Stimulated activated CD8-positive, alpha-beta memory T cell treated with anti-CD3 and anti-CD28 coated beads, Interleukin-7, amount 100 ng/mL, for 4 hours (primary cell): Measurements from ENCODE around the gene LCN10.

Experiments
- DNase-seq, 2 donors: peaks; one replicate each; pipeline ENCODE4 v3.0.0-alpha.2; 2020; ENCODE audit warnings: low read depth in 2 of 2

LCN10 gene

GRCh38 chr9:136688274-136689107 lies 54.2 kb downstream of the LCN10 start:
- DNase-seq, result no peak
